SK-N-SH (cell line): ENCODE results near the gene LRRC56. TPM values are rescaled to one million over a fixed set of nuclear protein-coding genes. Genes with fewer than 3 reads are reported as not detected.

Source experiments
- CTCF ChIA-PET: fragments of 300-600, 350-600 bp; formaldehyde crosslinking; extraction: SDS; loops from one replicate; lab custom pipeline; 2021; lab: Yijun Ruan, JAX
- POLR2A ChIA-PET: fragments of 350-600 bp; sonication (Branson Sonifier 250); formaldehyde crosslinking; extraction: SDS; loops from one replicate; lab custom pipeline; 2020; ENCODE audit warnings: antibody characterized with exemption, inconsistent platforms; lab: Yijun Ruan, JAX
- DNase-seq: peaks from one replicate; pipeline ENCODE4 v3.0.0; 2012
- H2AFZ ChIP-seq: fragments of 200-600 bp; sonication (generic); 2 replicates; pipeline ENCODE4 v1.8.1; 2016; ENCODE audit warnings: antibody characterized with exemption, mild to moderate bottlenecking, low read depth
- H3F3A ChIP-seq: fragments of 200-600 bp; sonication (generic); replicated peaks from 2 replicates; pipeline ENCODE3; 2016; ENCODE audit warnings: antibody characterized with exemption, mild to moderate bottlenecking; ENCODE audit not compliant: insufficient read depth
- H3K27ac ChIP-seq, 2 experiments: fragments of 200-500 bp in 1 of 2; fragments of 200-600 bp in 1 of 2; sonication (Bioruptor generic) in 1 of 2; sonication (generic), shearing (Covaris generic) in 1 of 2; 2 replicates each; pipeline versions ENCODE4 v1.5.1 to v1.6.1; 2014 to 2016; ENCODE audit warnings: low read depth in 2 of 2, inconsistent platforms in 1 of 2, low read length in 1 of 2, mild to moderate bottlenecking in 1 of 2, mixed read lengths in 1 of 2
- H3K27me3 ChIP-seq: fragments of 200-600 bp; sonication (generic), shearing (Covaris generic); 2 replicates; pipeline ENCODE4 v1.6.1; 2016; ENCODE audit warnings: mixed run types; ENCODE audit not compliant: insufficient read depth
- H3K36me3 ChIP-seq, 2 experiments: fragments of 200-500 bp in 1 of 2; fragments of 200-600 bp in 1 of 2; sonication (Bioruptor generic) in 1 of 2; sonication (generic) in 1 of 2; replicated peaks in 1 of 2; 2 replicates each; pipeline versions ENCODE3 to v1.5.1; 2014 to 2016; ENCODE audit warnings: low read length in 1 of 2, mild to moderate bottlenecking in 1 of 2; ENCODE audit not compliant: insufficient read depth in 2 of 2, control insufficient read depth in 1 of 2
- H3K4me1 ChIP-seq, 2 experiments: fragments of 200-500 bp in 1 of 2; fragments of 200-600 bp in 1 of 2; sonication (Bioruptor generic) in 1 of 2; sonication (generic), shearing (Covaris generic) in 1 of 2; 2 replicates each; pipeline versions ENCODE4 v1.5.1 to v1.6.1; 2014 to 2016; ENCODE audit warnings: low read depth in 1 of 2, low read length in 1 of 2, mixed run types in 1 of 2; ENCODE audit not compliant: insufficient read depth in 2 of 2, control insufficient read depth in 1 of 2
- H3K4me2 ChIP-seq: fragments of 200-600 bp; sonication (generic), shearing (Covaris generic); 2 replicates; pipeline ENCODE4 v1.6.1; 2017; ENCODE audit warnings: mixed run types
- H3K4me3 ChIP-seq, 2 experiments: fragments of 200-500 bp in 1 of 2; fragments of 200-600 bp in 1 of 2; sonication (Bioruptor generic) in 1 of 2; sonication (generic), shearing (Covaris generic) in 1 of 2; 2 replicates each; pipeline versions ENCODE4 v1.5.1 to v1.8.1; 2014 to 2016; ENCODE audit warnings: low read depth in 2 of 2, inconsistent platforms in 1 of 2, low read length in 1 of 2, mild to moderate bottlenecking in 1 of 2, mixed read lengths in 1 of 2, moderate library complexity in 1 of 2
- H3K79me2 ChIP-seq: fragments of 200-600 bp; sonication (generic); 2 replicates; pipeline ENCODE4 v1.8.1; 2017; ENCODE audit warnings: mild to moderate bottlenecking; ENCODE audit not compliant: insufficient read depth
- H3K9ac ChIP-seq: fragments of 200-600 bp; sonication (generic); 2 replicates; pipeline ENCODE4 v1.6.1; 2017; ENCODE audit warnings: mixed run types
- H3K9me2 ChIP-seq: fragments of 200-600 bp; sonication (generic); 2 replicates; pipeline ENCODE4 v1.6.1; 2017; ENCODE audit warnings: mixed run types
- H3K9me3 ChIP-seq: fragments of 200-600 bp; sonication (generic); 2 replicates; pipeline ENCODE4 v1.6.1; 2017; ENCODE audit warnings: mixed run types, mild to moderate bottlenecking, moderate library complexity
- H4K20me1 ChIP-seq: fragments of 200-600 bp; sonication (generic); 2 replicates; pipeline ENCODE4 v1.6.1; 2017; ENCODE audit warnings: mild to moderate bottlenecking, mixed run types; ENCODE audit not compliant: insufficient read depth
- CHD2 ChIP-seq: fragments of 150-350 bp; IDR thresholded peaks from 2 replicates; pipeline ENCODE4 v1.6.1; 2018; ENCODE audit warnings: low read length; ENCODE audit not compliant: partially characterized antibody
- ELF1 ChIP-seq: IDR thresholded peaks from 2 replicates; pipeline ENCODE4 v1.4.0; 2012
- FOSL2 ChIP-seq: IDR thresholded peaks from 2 replicates; pipeline ENCODE4 v1.4.0; 2012; ENCODE audit warnings: low read depth, mild to moderate bottlenecking, moderate library complexity, borderline replicate concordance
- FOXJ3 ChIP-seq: sonication (generic); formaldehyde crosslinking; IDR thresholded peaks from 2 replicates; pipeline ENCODE4 v1.5.1; 2020; ENCODE audit warnings: mild to moderate bottlenecking, missing genetic modification reagents
- GABPA ChIP-seq: IDR thresholded peaks from 2 replicates; pipeline ENCODE4 v1.4.0; 2012; ENCODE audit warnings: low read depth, mild to moderate bottlenecking
- JUND ChIP-seq: IDR thresholded peaks from 2 replicates; pipeline ENCODE4 v1.4.0; 2012
- MEF2A ChIP-seq: IDR thresholded peaks from 2 replicates; pipeline ENCODE4 v1.4.0; 2012; ENCODE audit warnings: low read depth, borderline replicate concordance
- MXI1 ChIP-seq: IDR thresholded peaks from 2 replicates; pipeline ENCODE4 v1.6.1; 2012; ENCODE audit warnings: mild to moderate bottlenecking, low read depth, low read length, improper control_type of control experiment
- NRF1 ChIP-seq: IDR thresholded peaks from 2 replicates; pipeline ENCODE4 v1.6.1; 2012; ENCODE audit warnings: low read depth, mild to moderate bottlenecking, low read length
- RAD21 ChIP-seq: IDR thresholded peaks from 2 replicates; pipeline ENCODE4 v1.6.1; 2012; ENCODE audit warnings: mild to moderate bottlenecking, low read length
- RXRA ChIP-seq: IDR thresholded peaks from 2 replicates; pipeline ENCODE4 v1.4.0; 2012; ENCODE audit warnings: low read depth, mild to moderate bottlenecking, borderline replicate concordance
- SIN3A ChIP-seq: IDR thresholded peaks from 2 replicates; pipeline ENCODE4 v1.6.1; 2012; ENCODE audit warnings: low read depth, mild to moderate bottlenecking, low read length, moderate library complexity, borderline replicate concordance
- SMC3 ChIP-seq: IDR thresholded peaks from 2 replicates; pipeline ENCODE4 v1.6.1; 2012; ENCODE audit warnings: low read depth, low read length, improper control_type of control experiment
- WGBS: methylation state at CpG from one replicate; pipeline ENCODE4 v1.1.6; 2017; ENCODE audit warnings: low lambda C conversion rate; 5-methylcytosine and 5-hydroxymethylcytosine counted together
- polyA plus RNA-seq, 3 experiments: library from polyadenylated mRNA; depleted of rRNA; stranded (reverse); fragments of >200 nt; gene quantifications; 2 replicates each; pipeline ENCODE4 v1.2.3, GENCODE V29; 2012
- TF ChIP-seq, protein P1 (sequence below): IDR thresholded peaks from 2 replicates; pipeline ENCODE4 v1.4.0; 2012; ENCODE audit warnings: low read depth, borderline replicate concordance
- TF ChIP-seq, protein P2 (sequence below): IDR thresholded peaks from 2 replicates; pipeline ENCODE4 v1.4.0; 2012; ENCODE audit warnings: low read depth
- TF ChIP-seq, protein P3 (sequence below): IDR thresholded peaks from 2 replicates; pipeline ENCODE4 v1.6.1; 2012; ENCODE audit warnings: mild to moderate bottlenecking, low read depth, low read length, moderate library complexity
- TF ChIP-seq, protein P4 (sequence below): IDR thresholded peaks from 2 replicates; pipeline ENCODE4 v1.4.0; 2012; ENCODE audit warnings: low read depth, borderline replicate concordance
- TF ChIP-seq, protein P5 (sequence below): IDR thresholded peaks from 2 replicates; pipeline ENCODE4; 2012

Gene LRRC56
- polyA plus RNA-seq, 1 of the 3 experiments (the other 2 are of a cell fraction), result 1.2 TPM

DNA sequence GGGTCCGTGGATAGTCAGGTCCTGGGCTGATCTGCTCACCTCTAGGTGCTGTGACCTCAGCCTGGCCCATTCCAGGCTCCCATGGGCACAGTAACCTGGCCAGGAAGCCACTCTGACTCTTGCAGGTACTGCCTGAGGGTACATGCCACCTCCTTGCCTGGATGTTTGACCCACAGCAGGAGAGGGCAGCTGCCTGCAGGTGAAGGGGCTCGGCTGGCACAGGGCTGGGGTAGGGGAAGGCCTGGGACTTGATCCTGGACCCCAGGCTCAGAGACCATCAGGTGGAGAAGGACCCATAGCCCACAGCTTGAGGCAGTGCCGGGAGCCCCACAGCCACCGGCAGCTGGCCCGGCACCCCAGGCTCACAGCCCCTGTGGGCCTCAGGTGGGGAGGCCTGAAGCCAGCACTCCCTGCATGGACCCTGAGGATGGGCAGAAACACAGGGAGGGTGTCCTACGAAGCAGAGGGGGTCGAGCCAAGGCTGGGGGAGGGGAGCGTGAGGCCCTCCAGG is 2.7 kb downstream of the LRRC56 start:
- H3K27ac ChIP-seq, result no peak overlapping the region
- H3K9me2 ChIP-seq, result no peaks in the 10 kb centered on the region
- no peak overlapping the region for H3K4me2 ChIP-seq
- ChIA-PET CTCF (interaction anchor here (1.0 to 2.0 kb wide), 3 partner anchors 11 to 21 kb away, joined by 3 to 7 read pairs (median 4); no protein-coding TSS in a partner anchor), POLR2A (no interaction called here)
- peaks cover 0 to 3% of the 10 kb centered on the region in 2 experiments; a peak in 1 of 4 replicates for H3K4me1 ChIP-seq
- no peak for DNase-seq
- H3F3A ChIP-seq, result no peaks in the 10 kb centered on the region
- no peak overlapping the region for H3K9ac ChIP-seq
- no peaks in the 10 kb centered on the region for H3K36me3 ChIP-seq
- no peak overlapping the region for H2AFZ ChIP-seq
- H4K20me1 ChIP-seq, result no peaks in the 10 kb centered on the region
- H3K9me3 ChIP-seq, result no peaks in the 10 kb centered on the region
- no peaks in the 10 kb centered on the region for H3K27me3 ChIP-seq
- H3K4me3 ChIP-seq, result no peak overlapping the region
- 68% methylated on average over 3 of the region's 8 CpGs for WGBS
- H3K79me2 ChIP-seq, result no peaks in the 10 kb centered on the region
- TF ChIP-seq RAD21, result no peak

DNA sequence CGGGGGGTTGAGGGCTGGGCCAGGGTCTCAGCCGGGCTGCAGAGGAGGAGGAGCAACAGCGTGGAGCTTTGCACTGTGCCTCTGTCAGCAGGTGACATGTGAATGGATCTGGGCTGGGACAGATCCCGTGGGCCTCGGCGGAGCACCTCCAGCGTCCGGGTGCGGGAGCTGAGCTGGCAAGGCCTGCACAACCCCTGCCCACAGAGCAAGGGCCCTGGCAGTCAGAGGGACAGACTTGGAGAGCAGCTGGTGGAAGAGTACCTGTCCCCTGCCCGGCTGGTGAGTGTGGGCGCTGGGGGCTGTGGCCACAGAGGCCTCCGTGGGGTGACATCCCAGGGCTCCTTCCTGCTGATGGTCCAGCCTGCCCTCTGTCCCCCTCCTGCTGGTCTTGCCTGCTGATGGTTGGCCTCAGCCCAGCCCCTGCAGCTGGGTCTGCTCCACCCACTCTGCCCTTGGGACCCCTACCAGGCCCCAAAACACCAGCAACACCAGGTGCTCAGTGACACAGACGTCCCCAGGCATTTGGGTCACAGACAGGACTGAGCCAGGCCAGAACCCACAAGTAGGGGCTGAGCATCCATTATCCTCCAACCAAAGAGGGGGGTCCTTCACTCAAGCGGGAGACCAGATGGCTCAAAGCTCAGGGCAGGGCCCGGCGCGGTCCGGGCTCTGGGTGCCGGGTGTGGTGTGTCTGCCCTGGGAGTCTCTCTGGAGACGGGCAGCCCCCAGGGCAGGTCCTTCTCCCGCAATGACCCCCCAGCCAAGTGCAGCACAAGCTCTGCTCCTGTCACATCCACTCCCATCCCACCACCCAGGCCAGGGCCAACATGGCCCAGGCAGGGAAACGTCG is 3.5 kb downstream of the LRRC56 start:
- WGBS, result 86% methylated on average over 8 of the region's 23 CpGs
- H3K4me3 ChIP-seq, result no peak overlapping the region
- H3K27me3 ChIP-seq, result no peaks in the 10 kb centered on the region
- peaks cover 0 to 3% of the 10 kb centered on the region in 2 experiments; a peak in 1 of 4 replicates for H3K4me1 ChIP-seq
- TF ChIP-seq, protein P1, sequence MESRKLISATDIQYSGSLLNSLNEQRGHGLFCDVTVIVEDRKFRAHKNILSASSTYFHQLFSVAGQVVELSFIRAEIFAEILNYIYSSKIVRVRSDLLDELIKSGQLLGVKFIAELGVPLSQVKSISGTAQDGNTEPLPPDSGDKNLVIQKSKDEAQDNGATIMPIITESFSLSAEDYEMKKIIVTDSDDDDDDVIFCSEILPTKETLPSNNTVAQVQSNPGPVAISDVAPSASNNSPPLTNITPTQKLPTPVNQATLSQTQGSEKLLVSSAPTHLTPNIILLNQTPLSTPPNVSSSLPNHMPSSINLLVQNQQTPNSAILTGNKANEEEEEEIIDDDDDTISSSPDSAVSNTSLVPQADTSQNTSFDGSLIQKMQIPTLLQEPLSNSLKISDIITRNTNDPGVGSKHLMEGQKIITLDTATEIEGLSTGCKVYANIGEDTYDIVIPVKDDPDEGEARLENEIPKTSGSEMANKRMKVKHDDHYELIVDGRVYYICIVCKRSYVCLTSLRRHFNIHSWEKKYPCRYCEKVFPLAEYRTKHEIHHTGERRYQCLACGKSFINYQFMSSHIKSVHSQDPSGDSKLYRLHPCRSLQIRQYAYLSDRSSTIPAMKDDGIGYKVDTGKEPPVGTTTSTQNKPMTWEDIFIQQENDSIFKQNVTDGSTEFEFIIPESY, result no peak
- TF ChIP-seq MXI1 (no peak), JUND (no peak), ELF1 (no peak), MEF2A (no peak), FOXJ3 (CRISPR knock-in tag) (no peak), SIN3A (no peak), GABPA (no peak), SMC3 (no peak), RXRA (no peak), CHD2 (no peak), NRF1 (no peak), FOSL2 (no peak)
- TF ChIP-seq, protein P2, sequence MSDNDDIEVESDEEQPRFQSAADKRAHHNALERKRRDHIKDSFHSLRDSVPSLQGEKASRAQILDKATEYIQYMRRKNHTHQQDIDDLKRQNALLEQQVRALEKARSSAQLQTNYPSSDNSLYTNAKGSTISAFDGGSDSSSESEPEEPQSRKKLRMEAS, result no peak
- TF ChIP-seq, protein P3, sequence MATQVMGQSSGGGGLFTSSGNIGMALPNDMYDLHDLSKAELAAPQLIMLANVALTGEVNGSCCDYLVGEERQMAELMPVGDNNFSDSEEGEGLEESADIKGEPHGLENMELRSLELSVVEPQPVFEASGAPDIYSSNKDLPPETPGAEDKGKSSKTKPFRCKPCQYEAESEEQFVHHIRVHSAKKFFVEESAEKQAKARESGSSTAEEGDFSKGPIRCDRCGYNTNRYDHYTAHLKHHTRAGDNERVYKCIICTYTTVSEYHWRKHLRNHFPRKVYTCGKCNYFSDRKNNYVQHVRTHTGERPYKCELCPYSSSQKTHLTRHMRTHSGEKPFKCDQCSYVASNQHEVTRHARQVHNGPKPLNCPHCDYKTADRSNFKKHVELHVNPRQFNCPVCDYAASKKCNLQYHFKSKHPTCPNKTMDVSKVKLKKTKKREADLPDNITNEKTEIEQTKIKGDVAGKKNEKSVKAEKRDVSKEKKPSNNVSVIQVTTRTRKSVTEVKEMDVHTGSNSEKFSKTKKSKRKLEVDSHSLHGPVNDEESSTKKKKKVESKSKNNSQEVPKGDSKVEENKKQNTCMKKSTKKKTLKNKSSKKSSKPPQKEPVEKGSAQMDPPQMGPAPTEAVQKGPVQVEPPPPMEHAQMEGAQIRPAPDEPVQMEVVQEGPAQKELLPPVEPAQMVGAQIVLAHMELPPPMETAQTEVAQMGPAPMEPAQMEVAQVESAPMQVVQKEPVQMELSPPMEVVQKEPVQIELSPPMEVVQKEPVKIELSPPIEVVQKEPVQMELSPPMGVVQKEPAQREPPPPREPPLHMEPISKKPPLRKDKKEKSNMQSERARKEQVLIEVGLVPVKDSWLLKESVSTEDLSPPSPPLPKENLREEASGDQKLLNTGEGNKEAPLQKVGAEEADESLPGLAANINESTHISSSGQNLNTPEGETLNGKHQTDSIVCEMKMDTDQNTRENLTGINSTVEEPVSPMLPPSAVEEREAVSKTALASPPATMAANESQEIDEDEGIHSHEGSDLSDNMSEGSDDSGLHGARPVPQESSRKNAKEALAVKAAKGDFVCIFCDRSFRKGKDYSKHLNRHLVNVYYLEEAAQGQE, result no peak
- TF ChIP-seq, protein P4, sequence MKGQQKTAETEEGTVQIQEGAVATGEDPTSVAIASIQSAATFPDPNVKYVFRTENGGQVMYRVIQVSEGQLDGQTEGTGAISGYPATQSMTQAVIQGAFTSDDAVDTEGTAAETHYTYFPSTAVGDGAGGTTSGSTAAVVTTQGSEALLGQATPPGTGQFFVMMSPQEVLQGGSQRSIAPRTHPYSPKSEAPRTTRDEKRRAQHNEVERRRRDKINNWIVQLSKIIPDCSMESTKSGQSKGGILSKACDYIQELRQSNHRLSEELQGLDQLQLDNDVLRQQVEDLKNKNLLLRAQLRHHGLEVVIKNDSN, result no peak
- TF ChIP-seq, protein P5, sequence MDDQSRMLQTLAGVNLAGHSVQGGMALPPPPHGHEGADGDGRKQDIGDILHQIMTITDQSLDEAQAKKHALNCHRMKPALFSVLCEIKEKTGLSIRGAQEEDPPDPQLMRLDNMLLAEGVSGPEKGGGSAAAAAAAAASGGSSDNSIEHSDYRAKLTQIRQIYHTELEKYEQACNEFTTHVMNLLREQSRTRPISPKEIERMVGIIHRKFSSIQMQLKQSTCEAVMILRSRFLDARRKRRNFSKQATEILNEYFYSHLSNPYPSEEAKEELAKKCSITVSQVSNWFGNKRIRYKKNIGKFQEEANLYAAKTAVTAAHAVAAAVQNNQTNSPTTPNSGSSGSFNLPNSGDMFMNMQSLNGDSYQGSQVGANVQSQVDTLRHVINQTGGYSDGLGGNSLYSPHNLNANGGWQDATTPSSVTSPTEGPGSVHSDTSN, result no peak
- TF ChIP-seq, all 33 proteins: peak for 0
- Histone ChIP-seq H3K9ac (no peak overlapping the region), H3K9me2 (no peaks in the 10 kb centered on the region), H3K36me3 (no peaks in the 10 kb centered on the region), H3K79me2 (no peaks in the 10 kb centered on the region), H3F3A (no peaks in the 10 kb centered on the region), H3K27ac (no peak overlapping the region), H2AFZ (no peak overlapping the region), H4K20me1 (no peaks in the 10 kb centered on the region), H3K4me2 (no peak overlapping the region), H3K9me3 (no peaks in the 10 kb centered on the region)
- DNase-seq, result no peak
- ChIA-PET POLR2A (no interaction called here), CTCF (interaction anchor here (1.0 to 2.0 kb wide), 2 partner anchors 10 to 22 kb away, joined by 3 to 7 read pairs; no protein-coding TSS in a partner anchor)
